Stimulated activated CD4-positive, alpha-beta T cell treated with anti-CD3 and anti-CD28 coated beads, Interleukin-15, amount 100 ng/mL, for 1 hour (primary cell): ENCODE measurements around the gene RFNG.
"Not testable (repeated sequence)": the region's sequence is repeated elsewhere in the genome, so short reads cannot be mapped to it uniquely, and the experiment has no call there.

Source experiments
- DNase-seq, 2 donors: peaks; one replicate each; pipeline ENCODE4 v3.0.0-alpha.2; 2020; ENCODE audit warnings: low read depth in 1 of 2, low spot score in 1 of 2

RFNG gene

DNA sequence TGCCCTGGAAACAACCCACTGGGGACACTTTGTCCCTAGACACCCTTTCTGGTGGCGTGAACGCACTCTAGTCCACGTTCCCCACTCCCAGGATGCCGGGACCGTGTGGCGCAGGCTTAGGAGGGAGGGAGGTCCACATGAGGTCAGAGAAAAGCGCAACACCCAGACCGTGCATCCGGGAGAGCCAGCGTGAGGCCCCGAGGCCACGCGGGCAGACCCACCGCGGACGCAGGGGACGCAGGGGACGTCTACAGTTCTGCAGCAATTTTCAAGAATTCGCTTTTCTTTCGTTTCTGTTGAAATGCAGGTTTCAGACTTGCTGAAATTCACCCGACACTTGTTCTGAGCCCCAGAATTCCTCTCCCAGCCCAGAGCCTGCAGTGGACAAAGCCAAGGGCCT lies 4.7 kb downstream of the RFNG start:
- no peak for DNase-seq

DNA sequence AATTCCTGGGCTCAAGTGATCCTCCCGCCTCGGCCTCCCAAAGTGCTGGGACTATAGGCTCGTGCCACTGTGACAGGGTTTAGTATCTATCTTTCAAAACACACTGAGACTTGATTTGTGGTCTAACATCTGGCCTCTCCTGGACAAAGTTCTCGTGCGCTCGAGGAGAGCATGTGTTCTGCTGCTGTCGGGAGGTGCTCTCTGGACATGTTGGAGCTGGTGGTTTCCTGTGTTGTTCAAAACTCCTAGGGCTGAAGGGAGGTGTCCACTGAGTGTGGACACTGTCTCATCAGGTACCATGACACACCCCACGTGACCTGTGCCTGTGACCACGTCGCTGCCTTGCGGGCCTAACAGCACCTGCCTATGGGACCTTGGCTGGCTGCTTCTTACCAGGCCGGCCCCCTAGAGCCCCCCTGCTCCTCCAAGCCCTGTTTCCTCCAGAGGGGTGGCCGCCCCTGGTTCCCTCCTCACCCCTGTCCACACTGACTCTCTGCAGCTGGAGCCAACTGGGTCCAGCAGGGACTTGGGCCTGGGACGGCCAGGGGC lies 5.6 kb downstream of the RFNG start:
- no peak for DNase-seq

DNA sequence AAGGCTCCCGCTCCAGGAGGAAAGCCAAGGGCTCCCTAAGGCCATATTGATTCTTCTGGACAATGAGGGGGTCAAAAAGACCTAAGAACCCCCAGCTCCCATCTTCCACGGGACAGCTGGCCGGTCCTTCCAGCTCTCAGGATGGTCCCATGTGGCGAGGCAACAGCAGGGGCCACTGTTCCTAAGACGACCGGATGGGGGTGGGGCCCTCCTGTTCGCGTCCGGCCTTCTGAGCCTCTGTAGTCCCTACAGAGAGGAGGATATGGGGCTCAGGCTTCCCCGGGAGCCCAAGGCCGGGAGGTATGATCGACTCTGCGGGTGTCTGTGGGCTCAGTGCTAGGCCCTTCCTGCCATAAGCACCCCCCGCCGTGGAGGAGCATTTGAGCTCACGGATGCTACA lies 8.1 kb downstream of the RFNG start:
- DNase-seq, result no peak

DNA sequence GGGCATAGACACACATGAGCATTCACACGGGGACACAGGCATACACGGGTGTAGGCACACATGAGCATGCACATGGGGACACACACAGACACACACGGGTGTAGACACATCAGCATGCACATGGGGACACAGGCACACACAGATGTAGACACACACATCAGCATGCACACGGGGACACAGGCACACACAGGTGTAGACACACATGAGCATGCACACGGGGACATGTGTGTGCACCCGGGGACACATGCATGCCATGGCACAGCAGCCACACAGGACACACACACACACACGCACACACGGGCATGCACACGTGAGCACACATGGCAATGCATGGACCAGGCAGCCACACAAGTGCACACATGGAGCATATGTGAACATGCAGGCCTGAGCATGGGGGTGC lies 9.0 kb downstream of the RFNG start:
- DNase-seq, result no peak

DNA sequence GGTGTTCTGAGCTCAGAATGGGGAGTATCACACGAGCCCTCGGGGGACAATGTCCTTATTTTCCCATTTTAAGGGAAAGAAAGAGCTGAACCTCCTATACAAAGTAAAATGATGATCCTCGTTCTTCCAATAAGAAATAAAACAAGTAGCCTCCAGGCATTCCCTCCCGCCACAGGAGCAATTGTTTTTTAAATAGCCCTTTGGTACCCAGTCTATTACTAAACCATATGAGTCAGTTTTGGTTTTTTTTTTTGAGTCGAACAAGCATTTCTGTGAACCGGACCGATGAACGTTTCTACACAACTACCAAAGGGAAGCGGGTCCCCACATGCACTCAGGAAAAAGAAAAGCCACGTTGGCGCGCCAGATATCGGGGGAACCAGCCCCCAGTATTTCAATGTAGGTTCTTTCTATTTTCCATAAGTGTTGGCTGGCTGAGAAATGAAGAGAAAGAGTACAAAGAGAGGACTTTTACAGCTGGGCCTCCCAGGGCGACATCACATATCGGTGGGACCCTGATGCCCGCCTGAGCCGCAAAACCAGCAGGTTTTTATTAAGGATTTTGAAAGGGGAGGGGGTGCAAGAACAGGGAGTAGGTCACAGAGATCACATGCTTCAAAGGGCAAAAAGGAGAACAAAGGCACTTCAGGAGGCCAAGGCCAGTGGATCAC lies 10.3 kb downstream of the RFNG start:
- no peak for DNase-seq

DNA sequence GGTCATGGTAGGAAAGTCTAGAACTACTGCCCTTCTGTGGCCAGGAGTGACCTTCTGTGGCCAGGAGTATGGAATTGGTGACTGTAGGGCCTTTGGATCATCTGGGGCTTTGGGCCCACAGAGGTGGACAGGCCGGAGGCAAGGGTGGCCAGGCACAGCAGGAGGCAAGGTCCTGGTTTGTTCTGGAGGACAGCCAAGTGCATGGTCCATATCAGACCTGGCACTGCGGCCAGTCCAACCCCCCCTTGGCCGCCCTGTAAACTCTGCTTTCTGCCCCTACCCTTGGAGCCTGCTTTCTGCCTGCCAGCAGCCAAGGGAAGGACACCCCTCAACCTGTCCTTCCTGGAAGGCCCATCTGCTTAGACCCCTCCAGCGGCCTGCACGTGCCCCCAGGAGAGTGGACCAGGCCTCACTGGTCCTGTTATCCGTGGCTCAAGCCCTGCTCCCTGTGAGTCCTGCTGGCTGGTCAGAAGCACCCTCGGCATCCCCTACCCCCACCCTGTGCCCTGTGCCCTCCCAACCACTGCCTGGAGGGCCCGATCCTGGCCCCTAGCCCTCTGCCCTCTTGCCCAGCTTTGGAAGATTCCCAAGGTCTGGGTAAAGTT lies 11.8 kb downstream of the RFNG start:
- DNase-seq, result no peak

DNA sequence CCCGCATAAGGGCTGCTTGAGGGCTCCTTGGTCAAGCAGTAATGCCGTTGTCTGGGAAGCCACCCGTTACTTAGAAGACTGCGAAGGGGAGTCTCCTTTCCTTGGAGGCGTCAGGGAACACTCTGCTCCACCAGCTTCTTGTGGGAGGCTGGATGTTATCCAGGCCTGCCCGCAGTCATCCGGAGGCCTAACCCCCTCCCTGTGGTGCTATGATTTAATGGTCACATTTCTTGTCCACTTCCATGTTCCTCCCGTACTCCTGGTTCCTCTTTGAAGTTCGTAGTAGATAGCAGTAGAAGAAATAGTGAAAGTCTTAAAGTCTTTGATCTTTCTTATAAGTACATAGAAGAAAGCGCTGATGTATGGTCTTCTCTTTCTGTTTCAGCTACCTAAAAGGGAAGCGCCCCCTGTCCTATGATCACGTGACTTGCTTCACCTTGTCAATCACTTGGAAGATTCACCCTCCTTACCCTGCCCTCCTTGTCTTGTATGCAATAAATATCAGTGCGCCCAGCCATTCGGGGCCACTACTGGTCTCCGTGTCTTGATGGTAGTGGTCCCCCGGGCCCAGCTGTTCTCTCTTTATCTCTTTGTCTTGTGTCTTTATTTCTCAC lies 12.7 kb downstream of the RFNG start:
- not testable (repeated sequence) for DNase-seq

DNA sequence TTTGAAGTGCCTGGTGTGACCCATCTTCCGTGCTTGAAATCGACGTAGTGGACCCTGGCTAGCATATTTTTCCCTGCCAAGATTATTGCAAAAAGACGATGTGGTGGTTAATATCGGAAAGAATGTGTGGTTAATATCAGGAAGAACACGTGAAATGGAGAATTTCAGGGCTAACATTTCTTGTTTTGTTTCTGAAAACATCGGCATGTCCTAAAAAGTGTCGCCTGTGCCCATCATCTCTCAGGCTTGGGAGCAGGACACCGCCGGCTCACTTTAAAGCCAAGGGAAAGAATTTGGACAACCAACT lies 13.8 kb downstream of the RFNG start:
- no peak for DNase-seq

DNA sequence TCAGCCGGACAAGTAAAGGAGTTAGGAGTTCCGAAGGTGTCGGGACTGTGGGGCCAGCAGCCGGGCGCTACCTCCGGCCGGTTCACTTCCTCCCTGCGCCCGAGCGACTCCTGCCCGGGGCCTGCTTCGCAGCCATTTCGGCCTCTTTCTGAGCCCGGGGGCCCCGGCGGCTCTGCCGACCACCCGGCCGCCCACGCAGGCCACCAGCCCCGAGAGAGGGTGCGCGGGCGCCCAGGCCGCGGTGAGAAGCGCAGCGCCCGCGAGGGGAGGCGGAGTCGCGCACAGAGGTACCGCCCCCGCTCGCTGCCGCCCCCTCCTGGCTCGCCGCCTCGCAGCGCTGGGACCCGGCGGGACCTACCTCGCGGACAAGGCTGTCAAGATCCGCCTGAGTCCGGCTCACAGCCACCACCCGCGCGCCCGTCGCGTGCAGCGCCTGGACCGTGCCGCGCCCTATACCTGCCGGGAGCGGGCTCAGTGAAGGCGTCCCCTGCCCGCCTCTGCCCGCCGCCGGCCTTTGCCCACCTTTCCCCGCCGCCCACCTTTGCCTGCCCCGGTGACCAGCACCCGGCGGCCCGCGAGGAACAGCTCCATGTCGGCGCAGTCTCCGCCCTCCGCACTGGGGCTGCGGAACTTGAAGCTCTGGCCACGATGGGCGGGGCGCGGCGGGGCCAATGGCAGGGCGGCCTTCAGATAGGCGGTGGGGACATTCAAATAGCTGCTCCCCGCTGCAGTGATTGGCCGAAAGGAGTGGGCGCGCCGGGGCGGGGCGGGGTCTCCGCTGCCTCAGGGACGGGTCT lies 14.3 kb downstream of the RFNG start, which contains the start of gene DCXR:
Gene DCXR, minus strand, starts transcription at position 606 of the 797 bp plus-strand sequence. Its CDS starts 15 bp downstream, at position 591.
- peak; percentile 86 to 89 for DNase-seq

DNA sequence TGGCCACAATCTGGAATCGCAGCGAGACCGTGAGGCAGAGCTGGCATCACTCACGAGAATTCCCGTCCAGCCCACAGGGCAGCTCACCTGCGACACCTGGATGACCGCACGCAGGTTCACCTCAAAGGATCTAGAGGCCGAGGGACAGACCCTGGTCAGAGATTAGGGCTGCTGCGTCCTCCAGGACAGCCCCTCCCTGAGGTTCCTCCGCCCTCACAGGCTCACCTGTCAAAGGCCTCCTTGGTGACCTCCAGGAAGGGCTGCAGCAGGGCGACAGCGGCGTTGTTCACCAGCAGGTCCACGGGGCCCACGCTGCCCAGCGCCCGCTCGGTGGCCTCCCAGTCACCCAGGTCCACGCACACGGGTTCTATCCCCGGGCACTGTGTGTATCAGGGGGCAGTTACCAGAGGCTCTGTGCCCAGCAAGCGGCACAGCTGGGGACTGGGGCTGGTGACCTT lies 14.9 kb downstream of the RFNG start:
- DNase-seq, result no peak

DNA sequence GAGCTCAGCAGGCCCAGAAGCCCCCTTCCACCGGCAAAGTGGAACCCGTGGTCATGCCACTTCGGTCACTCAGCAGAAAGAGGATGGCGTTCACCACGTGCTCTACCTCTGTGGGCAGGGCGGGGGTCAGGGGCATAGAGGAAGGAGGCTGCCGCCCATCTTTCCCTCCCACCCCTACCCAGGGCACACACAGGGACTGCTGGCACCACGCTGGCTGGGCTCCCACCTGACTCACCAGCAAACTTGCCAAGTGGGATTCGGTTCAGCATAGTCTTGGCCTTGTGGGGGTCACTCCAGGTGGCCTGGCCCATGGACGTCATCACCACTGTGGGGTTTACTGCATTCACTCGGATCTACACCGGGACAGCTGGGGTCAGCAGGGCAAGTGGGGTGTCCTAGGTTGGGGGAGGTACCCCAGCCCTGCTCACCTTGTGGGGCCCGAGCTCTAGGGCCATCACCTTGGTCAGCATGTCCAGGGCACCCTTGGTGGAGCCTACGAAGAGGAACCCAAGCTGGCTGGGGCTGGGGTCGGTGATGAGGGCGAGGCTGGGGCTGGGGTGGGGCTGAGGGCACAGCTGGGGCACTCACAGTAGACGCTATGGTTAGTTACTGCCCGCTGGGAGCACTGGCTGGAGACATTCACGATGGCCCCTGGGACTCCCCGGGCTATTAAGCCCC lies 15.5 kb downstream of the RFNG start:
- DNase-seq, result no peak

DNA sequence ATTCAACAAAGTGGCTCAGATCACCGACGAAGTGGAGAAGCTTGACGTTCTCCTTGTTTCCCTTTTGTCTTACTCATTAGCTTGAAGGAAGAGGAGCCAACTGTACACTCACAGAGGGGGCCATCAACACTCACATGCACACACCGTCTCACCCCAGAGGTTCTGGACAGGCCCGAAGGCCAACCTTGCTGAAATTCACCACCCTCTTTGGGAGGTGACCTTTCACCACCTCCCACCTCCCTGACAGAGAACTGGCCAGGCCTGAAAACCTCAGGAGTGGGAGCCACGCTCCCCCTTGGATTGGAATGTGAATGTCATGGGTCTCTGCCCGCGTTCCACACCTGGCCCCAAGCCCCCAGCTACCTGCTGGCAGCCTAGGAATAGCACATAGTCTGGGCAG lies 16.1 kb downstream of the RFNG start:
- no peak for DNase-seq

DNA sequence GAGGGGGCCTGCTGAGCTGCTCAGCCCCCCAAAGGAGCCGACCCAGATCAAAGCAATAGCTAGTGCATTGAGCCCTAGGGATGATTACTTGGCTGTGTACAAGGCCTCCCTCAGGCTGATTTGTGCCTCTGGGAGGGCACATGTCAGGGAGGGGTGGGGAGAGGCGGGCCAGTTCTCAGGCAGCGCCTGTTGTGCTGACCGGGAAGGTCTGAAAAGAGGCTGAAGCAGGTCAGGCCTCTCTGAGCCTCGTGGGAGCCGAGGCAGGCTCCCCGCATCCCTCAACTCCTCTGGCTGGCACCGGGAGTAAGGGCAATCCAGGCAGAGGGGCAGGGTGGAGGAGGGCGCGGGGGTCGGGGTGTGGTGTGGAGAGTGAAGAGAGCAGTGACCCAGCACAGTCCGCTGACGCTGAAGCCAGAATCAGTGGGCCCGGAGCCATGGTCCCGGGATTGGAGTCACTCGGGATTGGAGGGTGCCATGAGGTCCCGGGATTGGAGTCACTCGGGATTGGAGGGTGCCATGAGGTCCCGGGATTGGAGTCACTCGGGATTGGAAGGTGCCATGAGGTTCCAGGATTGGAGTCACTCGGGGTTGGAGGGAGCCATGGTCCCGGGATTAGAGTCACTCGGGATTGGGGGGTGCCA lies 17.1 kb downstream of the RFNG start:
- no peak for DNase-seq

DNA sequence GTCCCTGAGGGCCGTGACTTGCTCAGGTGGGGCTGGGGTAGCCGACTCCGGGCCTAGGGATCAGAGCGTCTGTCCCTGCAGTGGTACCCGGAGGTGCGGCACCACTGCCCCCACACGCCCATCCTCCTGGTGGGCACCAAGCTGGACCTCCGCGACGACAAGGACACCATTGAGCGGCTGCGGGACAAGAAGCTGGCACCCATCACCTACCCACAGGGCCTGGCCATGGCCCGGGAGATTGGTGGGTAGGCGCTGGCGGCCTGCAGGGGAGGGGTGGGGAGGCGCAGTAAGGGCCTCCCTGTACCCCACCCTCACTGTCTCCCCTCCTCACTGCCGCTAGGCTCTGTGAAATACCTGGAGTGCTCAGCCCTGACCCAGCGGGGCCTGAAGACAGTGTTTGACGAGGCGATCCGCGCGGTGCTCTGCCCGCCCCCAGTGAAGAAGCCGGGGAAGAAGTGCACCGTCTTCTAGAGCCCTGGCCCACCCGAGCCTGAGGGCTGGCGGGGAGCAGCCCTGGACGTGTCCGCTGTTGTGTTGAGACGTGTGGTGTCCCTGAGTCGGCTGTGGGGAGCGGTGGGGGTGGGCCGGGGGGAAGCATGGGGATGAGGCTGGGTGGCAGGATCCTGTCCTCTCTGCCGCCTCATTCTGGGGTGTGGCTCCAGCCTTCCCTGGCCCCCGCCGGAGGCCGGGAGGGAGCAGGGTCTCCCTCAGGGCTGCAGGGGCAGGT lies 18.1 kb downstream of the RFNG start:
- DNase-seq, result no peak

DNA sequence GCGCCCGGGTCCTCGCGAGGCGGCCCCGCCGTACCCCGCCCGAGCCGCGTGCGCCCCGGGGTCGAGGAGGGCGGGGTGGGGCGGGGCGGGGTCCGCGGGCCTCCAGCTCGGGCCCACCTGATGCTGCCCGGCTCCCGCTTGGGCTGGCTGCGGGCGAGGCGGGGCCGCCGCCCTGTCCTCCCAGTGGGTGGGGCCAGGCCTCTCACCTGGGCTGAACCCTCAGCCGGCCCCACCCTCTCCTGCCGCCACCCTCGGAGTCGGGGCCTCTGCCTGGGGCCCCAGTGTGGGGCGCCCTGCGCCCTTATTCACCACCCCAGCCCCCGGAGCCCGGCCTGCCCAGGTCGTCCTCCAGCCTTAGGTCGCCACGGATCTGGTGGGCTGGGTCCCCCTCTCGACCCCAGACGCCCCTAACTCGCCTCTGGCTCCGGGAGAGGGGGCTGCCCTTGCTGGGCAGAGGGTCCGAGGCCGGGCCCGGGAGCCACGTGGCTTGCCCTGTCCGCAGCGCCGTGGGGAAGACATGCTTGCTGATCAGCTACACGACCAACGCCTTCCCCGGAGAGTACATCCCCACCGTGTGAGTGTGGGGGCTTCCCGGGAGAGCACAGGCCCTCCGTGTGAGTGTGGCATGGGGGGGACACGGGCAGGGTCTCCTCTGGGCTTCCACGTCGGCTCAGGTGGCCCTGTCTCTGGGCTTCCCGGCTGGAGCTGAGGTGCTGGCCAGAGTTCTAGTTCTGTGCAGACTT lies 19.6 kb downstream of the RFNG start:
- DNase-seq, result no peak

DNA sequence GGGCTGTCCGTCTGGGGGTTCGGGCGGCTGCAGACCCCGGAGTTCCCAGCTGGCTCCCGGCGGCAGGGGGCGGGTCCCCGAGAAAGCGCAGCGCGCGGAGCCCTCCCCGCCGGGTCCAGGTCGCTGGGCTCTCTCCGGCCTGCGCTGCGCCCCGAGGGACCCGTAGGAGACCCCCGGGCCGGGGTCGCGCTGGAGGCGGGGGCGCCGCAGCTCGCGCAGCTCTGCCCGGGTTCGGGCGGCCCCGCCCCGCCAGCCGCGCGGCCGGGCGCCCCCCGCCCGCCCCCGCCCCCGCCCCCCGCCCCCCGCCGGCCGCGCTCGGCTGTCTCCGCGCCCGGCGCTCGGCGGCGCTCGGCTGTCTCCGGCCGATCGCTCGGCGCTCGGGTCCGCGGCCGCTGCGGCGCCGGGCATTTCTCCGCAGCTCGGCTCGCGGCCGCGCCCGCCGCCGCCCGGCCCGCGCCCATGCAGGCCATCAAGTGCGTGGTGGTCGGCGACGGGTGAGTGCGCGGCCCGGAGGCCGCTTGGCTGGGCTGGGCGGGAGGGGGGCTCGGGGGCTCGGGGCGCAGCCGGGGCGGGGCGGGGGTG lies 20.2 kb downstream of the RFNG start, which contains the start of gene RAC3:
Gene RAC3, plus strand, starts transcription at position 376 of the 582 bp plus-strand sequence. Its CDS starts 84 bp downstream, at position 460.
- DNase-seq, result no peak

DNA sequence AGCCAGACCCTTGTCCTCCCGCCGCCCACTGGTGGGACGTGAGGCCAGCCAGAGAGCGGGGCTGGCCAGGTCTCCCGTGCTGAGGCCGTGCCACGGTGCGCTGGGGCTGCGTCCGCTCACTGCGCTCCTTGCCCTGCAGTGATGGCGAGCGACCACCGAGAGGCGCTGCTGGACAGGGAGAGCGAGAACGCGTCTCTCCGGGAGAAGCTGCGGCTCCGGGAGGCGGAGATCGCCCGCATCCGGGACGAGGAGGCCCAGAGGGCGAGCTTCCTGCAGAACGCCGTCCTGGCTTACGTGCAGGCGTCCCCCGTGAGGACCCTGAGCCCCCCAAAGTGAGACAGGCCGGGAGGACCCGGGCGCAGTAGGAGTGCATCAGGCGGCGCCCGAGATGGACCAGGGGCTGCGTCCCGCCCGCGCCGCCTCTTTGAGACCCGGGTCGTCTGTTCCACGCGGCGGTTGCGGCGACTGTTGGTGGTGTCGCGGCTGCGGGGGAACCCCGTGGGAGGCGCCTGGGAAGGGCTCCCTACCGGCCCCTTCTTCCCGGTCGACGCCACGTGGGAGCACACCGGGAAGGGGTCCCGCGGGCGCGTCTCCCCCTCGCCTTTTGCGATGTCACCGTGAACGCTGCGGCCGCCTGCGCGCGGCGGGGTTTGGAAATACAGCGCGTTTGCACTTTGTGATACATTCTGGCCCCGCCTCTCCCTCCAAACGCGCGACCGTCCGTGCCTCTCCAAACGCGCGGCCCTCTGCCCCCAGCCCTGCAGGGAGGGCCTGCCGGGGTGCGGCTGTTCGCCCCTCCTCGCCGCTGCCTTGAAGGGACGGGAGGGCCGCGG lies 20.9 kb downstream of the RFNG start:
- peak; percentile 69 for DNase-seq

DNA sequence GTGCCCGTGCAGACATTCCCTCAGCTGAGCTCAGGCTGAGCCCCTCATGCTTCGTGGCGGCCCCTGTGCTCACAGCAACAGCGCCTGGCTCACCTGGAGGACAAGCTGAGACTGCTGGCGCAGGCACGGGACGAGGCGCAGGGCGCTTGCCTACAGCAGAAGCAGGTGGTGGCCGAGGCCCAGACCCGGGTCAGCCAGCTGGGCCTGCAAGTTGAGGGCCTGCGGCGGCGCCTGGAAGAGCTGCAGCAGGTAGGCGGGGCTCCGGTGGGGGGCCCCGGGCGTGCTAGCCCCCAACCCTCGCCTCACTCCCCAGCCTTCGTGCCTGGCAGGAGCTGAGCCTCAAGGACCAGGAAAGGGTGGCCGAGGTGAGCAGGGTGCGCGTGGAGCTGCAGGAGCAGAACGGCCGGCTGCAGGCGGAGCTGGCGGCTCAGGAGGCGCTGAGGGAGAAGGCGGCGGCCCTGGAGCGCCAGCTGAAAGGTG lies 21.6 kb downstream of the RFNG start:
- DNase-seq, result no peak
